Measurements from ENCODE around the gene LRRC32.

GRCh38 chr11:76654298-76654851, 16.2 kb downstream of the LRRC32 start:
- TF ChIP-seq POLR2AphosphoS5 (IDR thresholded peaks at IDR 0.05; ENCODE audit: insufficient read depth in 1 of 2, low read depth in 1 of 2) (peak in 1 of 2 donors; percentile 78), POLR2A (IDR thresholded peaks at IDR 0.05) (no peak)

All from vagina (tissue), 2 donors.